Subcutaneous abdominal adipose tissue (tissue), 5 donors: Measurements from ENCODE around the gene CGB2.
A peak's percentile ranks its signal among the peaks of the same experiment; 100 is the strongest.
"Not testable (repeated sequence)": the region's sequence is repeated elsewhere in the genome, so short reads cannot be mapped to it uniquely, and the experiment has no call there.

Experiments
- H3K27ac ChIP-seq: one replicate; pipeline ENCODE4 v1.7.0; 2013; ENCODE audit warnings: low read depth, mild to moderate bottlenecking, inconsistent platforms, low read length, moderate library complexity
- H3K27me3 ChIP-seq, 5 donors: one replicate each; pipeline ENCODE4 v1.7.0; 2013; ENCODE audit warnings: low read length in 5 of 5, inconsistent platforms in 1 of 5; ENCODE audit not compliant: control insufficient read depth in 5 of 5, insufficient read depth in 4 of 5
- H3K36me3 ChIP-seq, 5 donors: one replicate each; pipeline ENCODE4 v1.7.0; 2013; ENCODE audit warnings: low read length in 5 of 5; ENCODE audit not compliant: control insufficient read depth in 5 of 5, insufficient read depth in 5 of 5
- H3K4me1 ChIP-seq, 5 donors: one replicate each; pipeline ENCODE4 v1.7.0; 2013; ENCODE audit warnings: low read length in 5 of 5, mild to moderate bottlenecking in 3 of 5, moderate library complexity in 1 of 5; ENCODE audit not compliant: control insufficient read depth in 5 of 5, insufficient read depth in 5 of 5
- H3K4me3 ChIP-seq, 5 donors: one replicate each; pipeline ENCODE4 v1.7.0; 2013; ENCODE audit warnings: low read length in 5 of 5, low read depth in 1 of 5
- H3K9ac ChIP-seq, 5 donors: one replicate each; pipeline ENCODE4 v1.7.0; 2013; ENCODE audit warnings: low read length in 5 of 5, mild to moderate bottlenecking in 4 of 5, moderate library complexity in 3 of 5
- H3K9me3 ChIP-seq, 5 donors: one replicate each; pipeline ENCODE4 v1.7.0; 2013; ENCODE audit warnings: low read length in 5 of 5; ENCODE audit not compliant: control insufficient read depth in 5 of 5
- donor health status: healthy.
- donor health status: healthy.
- donor health status: healthy.
- donor health status: healthy.
- donor health status: healthy.

Gene CGB2

DNA sequence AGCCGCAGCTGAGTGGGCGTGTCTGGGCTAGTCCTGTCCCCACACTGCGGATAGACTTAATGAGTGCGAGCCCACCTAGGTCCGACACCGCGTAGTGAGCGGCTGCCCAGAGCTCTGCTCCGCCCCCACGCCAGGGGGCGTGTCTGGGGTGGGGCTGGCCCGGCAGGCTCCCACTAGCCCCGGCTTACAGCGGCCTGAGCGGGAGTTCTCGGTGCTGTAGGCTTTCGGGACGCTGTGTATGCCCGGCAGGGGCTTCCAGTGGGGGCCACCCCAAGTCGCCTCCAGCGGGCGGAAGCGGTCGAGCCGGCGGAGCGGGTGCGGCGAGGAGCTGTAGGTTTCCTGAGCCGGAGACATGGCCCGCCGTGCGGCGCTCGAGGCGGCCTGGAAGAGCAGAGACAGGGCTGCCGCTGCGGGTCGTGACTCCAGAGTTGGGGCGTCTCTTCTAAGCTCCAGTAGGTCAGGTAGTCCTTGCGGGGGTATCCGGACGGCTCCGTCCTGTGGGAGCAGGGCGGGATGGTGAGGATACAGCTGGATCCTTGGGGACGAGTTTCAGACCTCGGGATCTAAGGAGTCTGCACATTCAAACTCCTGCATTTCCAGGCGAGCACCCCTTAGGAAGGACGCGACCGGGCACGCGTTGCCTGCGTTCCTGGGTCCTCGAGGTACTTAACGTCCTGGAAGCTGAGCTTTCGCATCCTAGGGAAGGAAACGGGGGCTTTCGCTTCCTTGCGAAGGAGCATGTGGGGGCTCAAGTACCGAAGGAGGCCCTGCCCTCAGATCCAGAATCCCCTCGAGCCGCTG, 24.6 kb downstream of the CGB2 start:
- no peak overlapping the region for H3K27ac ChIP-seq
- peak overlapping the region; percentile 60 to 76 (median 66) for H3K4me3 ChIP-seq
- H3K27me3 ChIP-seq = peaks cover 2 to 29% (median 19%) of the 10 kb centered on the region in 5 donors
- peaks cover 0 to 25% (median 20%) of the 10 kb centered on the region in 5 donors for H3K4me1 ChIP-seq
- H3K9ac ChIP-seq = peak overlapping the region in 4 of 5 donors; percentile 51 to 74 (median 57)
- no peaks in the 10 kb centered on the region for H3K9me3 ChIP-seq
- no peaks in the 10 kb centered on the region for H3K36me3 ChIP-seq

DNA sequence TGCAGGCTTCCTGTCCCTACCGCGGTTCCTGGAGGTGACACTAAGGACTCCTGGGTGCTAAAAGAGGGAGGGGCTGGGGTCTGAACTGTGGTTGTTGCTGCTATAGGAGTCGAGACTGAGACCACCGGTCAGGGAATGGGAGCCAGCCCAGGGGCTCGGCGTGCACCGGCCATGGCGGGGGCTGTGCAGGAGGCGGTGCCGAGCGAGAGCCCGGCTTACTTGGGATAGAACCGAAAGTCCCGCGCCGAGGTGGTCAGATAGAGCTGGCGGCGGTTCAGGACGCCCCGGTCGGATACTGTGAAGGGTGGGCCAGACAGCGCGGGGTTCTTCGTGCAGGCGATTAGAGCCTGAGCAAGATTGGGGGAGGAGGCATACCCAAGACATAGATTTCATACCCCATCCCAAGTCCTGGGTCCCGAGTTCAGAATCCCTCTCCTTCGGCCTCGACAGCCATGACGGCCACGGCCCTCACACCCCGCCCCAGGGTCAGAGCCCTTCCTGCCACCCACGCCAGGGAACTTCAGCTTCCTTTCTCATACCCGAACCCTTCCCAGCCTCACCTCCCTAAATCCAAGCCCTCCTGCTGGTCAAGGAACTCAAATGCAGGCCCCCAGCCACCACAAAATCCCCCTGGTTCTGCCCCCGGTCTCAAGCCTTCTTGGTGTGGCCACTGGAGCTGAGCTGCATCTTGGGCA, 25.4 kb downstream of the CGB2 start:
- peaks cover 0 to 25% (median 20%) of the 10 kb centered on the region in 5 donors for H3K4me1 ChIP-seq
- H3K27me3 ChIP-seq = peaks cover 2 to 30% (median 19%) of the 10 kb centered on the region in 5 donors
- peak overlapping the region; percentile 60 to 76 (median 66) for H3K4me3 ChIP-seq
- H3K27ac ChIP-seq, H3K9me3 ChIP-seq, H3K36me3 ChIP-seq: not testable (repeated sequence)
- peak overlapping the region in 3 of 5 donors; percentile 31 to 61 (median 39) for H3K9ac ChIP-seq

DNA sequence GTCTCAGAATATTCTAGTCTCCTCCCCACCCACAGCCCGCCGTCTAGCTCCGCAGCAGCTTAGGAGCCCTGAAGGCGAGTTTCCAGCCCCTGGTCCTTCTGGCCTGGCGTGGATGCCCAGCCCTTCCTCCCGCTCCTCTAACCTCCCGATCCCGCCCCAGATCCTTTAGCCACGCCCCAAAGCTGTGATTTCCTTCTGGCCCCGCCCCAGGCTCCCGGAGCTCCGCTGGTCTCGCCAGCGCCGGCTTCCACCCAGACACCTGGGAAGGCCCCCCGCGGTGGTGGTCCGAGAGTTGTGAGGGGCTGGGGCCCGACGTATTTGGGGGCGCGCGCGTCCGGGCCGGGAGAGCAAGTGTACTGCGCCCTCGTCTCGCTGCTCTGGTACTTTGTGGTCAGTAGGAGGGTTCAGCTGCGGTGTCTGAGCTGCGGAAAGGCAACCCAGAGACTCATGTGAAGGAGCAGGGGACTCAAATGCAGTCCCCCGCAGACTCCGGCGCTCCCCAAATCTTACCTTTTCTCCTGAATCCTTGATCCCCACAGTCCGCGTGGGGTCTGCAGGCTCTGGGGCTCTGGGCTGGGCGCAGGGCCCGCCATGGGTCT, 26.0 kb downstream of the CGB2 start, which contains the start of gene CGB7:
CGB7 (minus strand) TSS at position 114 of the 599 bp plus-strand sequence. CDS start 2,374 bp downstream, outside the sequence.
- H3K27me3 ChIP-seq = peaks cover 2 to 30% (median 19%) of the 10 kb centered on the region in 5 donors
- no peaks in the 10 kb centered on the region for H3K9me3 ChIP-seq
- peak within 1 kb of the TSS in 3 of 5 donors; percentile 31 to 61 (median 39) for H3K9ac ChIP-seq
- H3K27ac ChIP-seq = no peak within 1 kb of the TSS
- H3K4me1 ChIP-seq = peaks cover 0 to 25% (median 20%) of the 10 kb centered on the region in 5 donors
- H3K4me3 ChIP-seq = peak within 1 kb of the TSS; percentile 60 to 76 (median 66)
- no peaks in the 10 kb centered on the region for H3K36me3 ChIP-seq

DNA sequence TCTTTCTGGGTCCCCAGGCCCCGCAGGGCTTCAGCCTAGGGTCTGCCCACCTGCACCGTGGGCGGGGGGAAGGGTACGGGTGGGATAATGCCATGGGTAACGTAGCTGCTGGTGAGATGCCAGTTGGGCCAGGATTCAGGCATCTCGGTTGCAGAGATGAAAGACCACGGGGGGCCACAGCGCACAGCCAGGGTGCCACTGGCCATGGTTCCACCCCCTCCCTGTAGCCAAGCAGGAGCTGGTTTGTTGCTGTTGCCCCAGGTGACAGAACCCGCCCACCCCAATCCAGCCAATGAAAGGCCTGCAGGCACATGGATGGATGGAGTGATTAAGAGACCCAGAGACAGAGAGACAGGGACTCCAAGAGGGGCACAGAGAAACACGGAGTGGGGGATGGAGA, 26.9 kb downstream of the CGB2 start:
- Histone ChIP-seq H3K27ac (no peak overlapping the region), H3K4me3 (no peak overlapping the region), H3K9ac (no peak overlapping the region), H3K36me3 (no peaks in the 10 kb centered on the region), H3K9me3 (no peaks in the 10 kb centered on the region), H3K27me3 (peaks cover 2 to 32% (median 21%) of the 10 kb centered on the region in 5 donors), H3K4me1 (peaks cover 0 to 25% (median 20%) of the 10 kb centered on the region in 5 donors)

DNA sequence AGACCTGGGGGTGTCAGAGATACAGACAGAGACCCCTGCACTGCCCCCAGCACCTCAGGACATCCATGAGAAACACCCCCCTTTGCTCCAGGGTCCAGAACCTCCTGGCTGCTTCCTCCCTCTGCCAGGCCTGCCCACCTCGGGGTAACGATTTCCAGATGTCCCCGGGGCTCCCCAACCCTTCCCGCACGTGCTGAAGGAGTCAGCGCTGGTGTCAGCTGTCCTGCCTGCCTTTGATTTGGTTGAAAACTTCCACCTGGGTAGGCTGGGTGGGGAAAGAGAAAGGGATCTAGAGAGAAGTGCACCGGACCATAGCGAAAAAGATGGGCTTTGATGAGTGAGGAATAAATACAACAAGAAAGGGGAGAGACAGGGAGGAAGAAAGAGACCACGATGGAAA, 27.4 kb downstream of the CGB2 start:
- peaks cover 0 to 25% (median 20%) of the 10 kb centered on the region in 5 donors for H3K4me1 ChIP-seq
- H3K27me3 ChIP-seq = peaks cover 4 to 36% (median 26%) of the 10 kb centered on the region in 5 donors
- H3K36me3 ChIP-seq = no peaks in the 10 kb centered on the region
- no peak overlapping the region for H3K9ac ChIP-seq
- H3K9me3 ChIP-seq = no peaks in the 10 kb centered on the region
- no peak overlapping the region for H3K4me3 ChIP-seq
- no peak overlapping the region for H3K27ac ChIP-seq

DNA sequence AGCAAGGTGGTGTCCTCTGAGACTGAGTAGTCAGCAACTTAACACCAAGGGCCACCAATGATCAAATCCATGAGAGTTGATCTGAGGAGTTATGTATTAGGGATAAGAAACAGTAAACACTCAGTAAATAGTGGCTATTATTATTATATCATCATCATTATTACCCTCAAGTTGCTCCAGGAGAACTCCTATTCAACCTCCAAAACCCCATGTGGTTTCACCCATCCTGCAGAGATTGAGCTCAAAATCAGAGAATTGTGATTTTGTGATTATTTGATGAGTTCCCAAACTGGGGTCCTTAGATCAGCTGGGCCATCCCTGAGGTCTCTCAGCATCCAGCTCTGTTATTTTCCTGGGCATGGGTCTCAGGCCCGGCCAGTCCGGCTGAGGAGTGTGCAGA, 29.3 kb downstream of the CGB2 start:
- no peak overlapping the region for H3K4me3 ChIP-seq
- H3K4me1 ChIP-seq = peaks cover 0 to 25% (median 19%) of the 10 kb centered on the region in 5 donors
- H3K9me3 ChIP-seq = no peaks in the 10 kb centered on the region
- H3K27ac ChIP-seq = no peak overlapping the region
- no peaks in the 10 kb centered on the region for H3K36me3 ChIP-seq
- H3K9ac ChIP-seq = no peak overlapping the region
- H3K27me3 ChIP-seq = peaks cover 16 to 46% (median 36%) of the 10 kb centered on the region in 5 donors

DNA sequence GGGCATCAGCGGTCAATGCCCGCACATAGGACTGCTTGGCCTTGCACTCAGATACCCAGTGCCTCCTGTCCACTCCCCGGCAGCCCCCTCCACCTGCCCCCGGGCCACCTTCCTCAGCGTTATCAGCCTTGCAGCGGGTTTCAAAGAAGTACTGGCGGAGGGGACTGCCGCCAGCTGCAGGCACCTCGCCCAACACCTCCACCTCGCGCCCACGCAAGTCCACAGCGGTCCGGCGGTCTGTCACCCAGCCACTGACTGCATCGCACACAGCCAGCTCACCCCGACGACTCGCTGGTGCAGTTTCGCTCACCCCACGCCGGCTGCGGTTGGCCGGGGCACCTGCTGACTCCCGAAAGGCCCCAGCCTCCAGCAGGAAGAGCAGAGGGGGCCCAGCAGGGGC, 29.8 kb downstream of the CGB2 start:
- H3K27me3 ChIP-seq = peaks cover 20 to 51% (median 41%) of the 10 kb centered on the region in 5 donors
- no peaks in the 10 kb centered on the region for H3K36me3 ChIP-seq
- no peaks in the 10 kb centered on the region for H3K9me3 ChIP-seq
- H3K9ac ChIP-seq = no peak overlapping the region
- no peak overlapping the region for H3K27ac ChIP-seq
- H3K4me1 ChIP-seq = peaks cover 0 to 20% (median 15%) of the 10 kb centered on the region in 5 donors
- no peak overlapping the region for H3K4me3 ChIP-seq

DNA sequence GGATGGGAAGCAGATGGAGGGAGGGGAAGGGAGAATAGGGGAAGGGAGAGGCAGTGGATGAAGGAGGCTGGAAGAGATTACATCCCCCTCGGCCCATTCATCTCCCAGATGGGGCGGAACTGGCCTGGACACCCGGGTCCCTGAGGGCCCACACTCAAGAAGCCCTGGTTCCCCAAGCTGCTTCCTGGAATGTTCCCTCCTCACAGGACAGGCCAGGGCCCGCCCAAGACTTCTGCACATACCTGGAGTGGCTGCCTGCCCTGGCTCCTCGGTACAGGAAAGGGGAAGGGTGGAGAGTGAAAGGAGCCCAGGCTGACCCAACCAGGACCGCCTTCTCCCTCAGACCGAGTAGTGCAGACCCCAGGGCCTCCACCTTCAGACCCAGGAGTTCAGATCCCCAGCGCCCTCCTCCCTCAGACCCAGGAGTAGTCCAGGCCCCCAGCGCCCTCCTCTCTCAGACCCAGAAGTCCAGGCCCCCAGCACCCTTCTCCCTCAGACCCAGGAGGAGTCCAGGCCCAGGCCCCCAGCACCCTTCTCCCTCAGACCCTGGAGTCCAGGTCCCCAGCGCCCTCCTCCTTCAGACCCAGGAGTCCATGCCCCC, 32.4 kb downstream of the CGB2 start:
- Histone ChIP-seq H3K4me3 (no peak overlapping the region), H3K4me1 (peaks cover 0 to 4% (median 0%) of the 10 kb centered on the region in 5 donors), H3K9ac (no peak overlapping the region), H3K9me3 (no peaks in the 10 kb centered on the region), H3K36me3 (no peaks in the 10 kb centered on the region), H3K27me3 (peaks cover 23 to 53% (median 43%) of the 10 kb centered on the region in 5 donors), H3K27ac (no peak overlapping the region)

DNA sequence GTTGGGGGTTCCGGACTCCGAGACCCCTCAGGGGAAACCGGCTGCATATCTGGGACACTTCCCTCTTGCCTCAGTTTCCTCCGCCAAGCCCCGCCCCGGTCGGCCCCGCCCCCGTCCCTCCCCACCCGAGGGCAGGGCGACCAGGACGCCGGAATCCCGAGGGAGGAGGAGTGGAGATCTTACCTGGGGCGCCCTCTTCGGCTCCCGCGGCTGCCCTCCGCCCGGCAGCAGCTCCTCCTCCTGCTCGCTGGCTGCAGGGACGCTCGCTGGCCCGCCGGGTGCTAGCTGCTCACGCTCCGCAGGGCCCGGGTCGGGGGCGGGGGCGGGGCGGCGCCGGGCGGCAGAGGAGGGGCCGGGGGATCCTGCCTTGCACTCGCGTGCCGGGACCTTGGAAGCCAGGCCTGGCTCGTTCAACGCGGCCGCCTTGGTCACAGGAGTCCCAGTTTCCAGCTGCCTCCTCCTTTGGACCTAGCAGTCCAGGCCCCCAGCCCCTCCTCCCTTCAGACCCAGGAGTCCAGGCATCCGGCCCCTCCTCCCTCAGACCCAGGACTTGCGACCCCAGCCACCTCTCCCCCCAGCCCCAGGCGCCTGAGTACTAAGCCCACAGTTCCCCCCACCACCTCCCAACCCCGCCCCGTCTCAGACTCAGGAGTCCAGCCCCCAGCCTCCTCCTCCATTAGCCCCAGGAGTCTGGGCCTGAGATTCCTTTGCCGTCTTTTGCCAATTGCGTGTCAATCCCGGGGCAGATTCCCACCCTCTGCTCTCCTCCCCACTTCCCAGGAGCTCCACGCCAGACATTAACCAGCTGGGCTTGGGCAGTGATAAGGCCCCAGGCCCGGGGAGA, 33.3 kb downstream of the CGB2 start, which contains the start of gene NTF4:
NTF4 (minus strand) TSS at position 51 of the 844 bp plus-strand sequence. CDS start 2,821 bp downstream, outside the sequence.
- Histone ChIP-seq H3K4me1 (peaks cover 0 to 4% (median 0%) of the 10 kb centered on the region in 5 donors), H3K36me3 (no peaks in the 10 kb centered on the region), H3K27me3 (peaks cover 23 to 58% (median 46%) of the 10 kb centered on the region in 5 donors), H3K9ac (no peak within 1 kb of the TSS), H3K27ac (no peak within 1 kb of the TSS), H3K9me3 (no peaks in the 10 kb centered on the region), H3K4me3 (no peak within 1 kb of the TSS)
